H9 (cell line): ENCODE data around the gene WEE2. TPM values are rescaled to one million over a fixed set of nuclear protein-coding genes. Genes with fewer than 3 reads are reported as not detected.

Experiments used
- DNase-seq: peaks from one replicate; pipeline ENCODE4 v3.0.0-alpha.2; 2017
- H2AFZ ChIP-seq: one replicate; pipeline ENCODE4 v1.6.1; 2013; ENCODE audit warnings: mild to moderate bottlenecking, low read length, control low read depth, moderate library complexity
- H2AK5ac ChIP-seq: 2 replicates; pipeline ENCODE4 v1.6.1; 2013; ENCODE audit warnings: low read length, control low read depth, mixed read lengths; ENCODE audit not compliant: insufficient read length
- H2BK120ac ChIP-seq: one replicate; pipeline ENCODE4 v1.6.1; 2013; ENCODE audit warnings: low read depth, mild to moderate bottlenecking, low read length, control low read depth, inconsistent platforms; ENCODE audit not compliant: poor library complexity, severe bottlenecking
- H2BK12ac ChIP-seq: 2 replicates; pipeline ENCODE4 v1.6.1; 2013; ENCODE audit warnings: low read length, control low read depth, mixed read lengths, low read depth; ENCODE audit not compliant: insufficient read length
- H2BK15ac ChIP-seq: 2 replicates; pipeline ENCODE4 v1.6.1; 2013; ENCODE audit warnings: low read depth, low read length, control low read depth
- H2BK20ac ChIP-seq: one replicate; pipeline ENCODE4 v1.6.1; 2013; ENCODE audit warnings: low read depth, mild to moderate bottlenecking, low read length, control low read depth, inconsistent platforms; ENCODE audit not compliant: poor library complexity, severe bottlenecking
- H2BK5ac ChIP-seq: 2 replicates; pipeline ENCODE4 v1.6.1; 2013; ENCODE audit warnings: low read length, control low read depth, mixed read lengths; ENCODE audit not compliant: insufficient read length
- H3K14ac ChIP-seq: 2 replicates; pipeline ENCODE4 v1.6.1; 2013; ENCODE audit warnings: low read length, control low read depth; ENCODE audit not compliant: insufficient read depth
- H3K18ac ChIP-seq: 2 replicates; pipeline ENCODE4 v1.6.1; 2013; ENCODE audit warnings: low read depth, mild to moderate bottlenecking, mixed read lengths, low read length, control low read depth; ENCODE audit not compliant: insufficient read length
- H3K23ac ChIP-seq: 2 replicates; pipeline ENCODE4 v1.6.1; 2013; ENCODE audit warnings: low read length, control low read depth, mixed read lengths, low read depth; ENCODE audit not compliant: insufficient read length
- H3K23me2 ChIP-seq: 2 replicates; pipeline ENCODE4 v1.6.1; 2013; ENCODE audit warnings: low read depth, mild to moderate bottlenecking, mixed read lengths, low read length, control low read depth; ENCODE audit not compliant: insufficient read length, poor library complexity, severe bottlenecking
- H3K27ac ChIP-seq: 2 replicates; pipeline ENCODE4 v1.5.1; 2013; ENCODE audit warnings: low read length, control low read depth, mixed read lengths, low read depth; ENCODE audit not compliant: insufficient read length
- H3K27me3 ChIP-seq: 2 replicates; pipeline ENCODE4 v1.6.1; 2013; ENCODE audit warnings: low read length, control low read depth, inconsistent platforms; ENCODE audit not compliant: insufficient read depth
- H3K4ac ChIP-seq: 2 replicates; pipeline ENCODE4 v1.6.1; 2013; ENCODE audit warnings: low read depth, mild to moderate bottlenecking, control low read depth, inconsistent platforms, low read length, moderate library complexity
- H3K4me1 ChIP-seq: 2 replicates; pipeline ENCODE4 v1.6.1; 2013; ENCODE audit warnings: low read length, control low read depth, inconsistent platforms; ENCODE audit not compliant: insufficient read depth
- H3K4me2 ChIP-seq: 2 replicates; pipeline ENCODE4 v1.6.1; 2013; ENCODE audit warnings: low read length, control low read depth, mixed read lengths; ENCODE audit not compliant: insufficient read length, insufficient read depth
- H3K56ac ChIP-seq: 2 replicates; pipeline ENCODE4 v1.6.1; 2013; ENCODE audit warnings: low read depth, mild to moderate bottlenecking, mixed read lengths, low read length, control low read depth; ENCODE audit not compliant: insufficient read length
- H3K79me1 ChIP-seq: 2 replicates; pipeline ENCODE4 v1.6.1; 2013; ENCODE audit warnings: low read depth, mild to moderate bottlenecking, moderate library complexity, low read length, control low read depth, inconsistent platforms; ENCODE audit not compliant: insufficient read depth, poor library complexity, severe bottlenecking
- H3K79me2 ChIP-seq: 2 replicates; pipeline ENCODE4 v1.6.1; 2013; ENCODE audit warnings: low read length, control low read depth, inconsistent platforms; ENCODE audit not compliant: insufficient read depth
- H3K9ac ChIP-seq: 2 replicates; pipeline ENCODE4 v1.6.1; 2013; ENCODE audit warnings: low read length, control low read depth, mixed read lengths; ENCODE audit not compliant: insufficient read length; ENCODE audit errors: extremely low read depth
- H3K9me3 ChIP-seq: one replicate; pipeline ENCODE4 v1.6.1; 2013; ENCODE audit warnings: low read depth, low read length, inconsistent platforms; ENCODE audit not compliant: control insufficient read depth
- H3T11ph ChIP-seq: one replicate; pipeline ENCODE4 v1.6.1; 2013; ENCODE audit warnings: mild to moderate bottlenecking, low read length, control low read depth, inconsistent platforms
- H4K20me1 ChIP-seq: one replicate; pipeline ENCODE4 v1.6.1; 2013; ENCODE audit not compliant: control insufficient read depth, insufficient read length, insufficient read depth
- H4K5ac ChIP-seq: 2 replicates; pipeline ENCODE4 v1.6.1; 2013; ENCODE audit warnings: low read depth, mild to moderate bottlenecking, mixed read lengths, low read length, control low read depth; ENCODE audit not compliant: insufficient read length
- H4K8ac ChIP-seq: replicated peaks from 2 replicates; pipeline ENCODE4 v1.6.1; 2013; ENCODE audit warnings: low read length, control low read depth, mixed read lengths, low read depth; ENCODE audit not compliant: insufficient read length
- H4K91ac ChIP-seq: 2 replicates; pipeline ENCODE4 v1.6.1; 2013; ENCODE audit warnings: low read depth, mild to moderate bottlenecking, moderate library complexity, mixed read lengths, low read length, control low read depth; ENCODE audit not compliant: insufficient read length
- H3K27ac Mint-ChIP-seq, 3 experiments: 2 replicates in 2 of 3; 3 replicates in 1 of 3; pipeline ENCODE4 v1.8.0; 2020 to 2021; ENCODE audit warnings: mixed read lengths in 3 of 3, mild to moderate bottlenecking in 1 of 3, moderate library complexity in 1 of 3
- H3K27me3 Mint-ChIP-seq: 2 replicates; pipeline ENCODE4 v1.8.0; 2021; ENCODE audit warnings: low read depth, mild to moderate bottlenecking, moderate library complexity, mixed read lengths
- H3K36me3 Mint-ChIP-seq, 3 experiments: 2 replicates in 2 of 3; 3 replicates in 1 of 3; pipeline ENCODE4 v1.8.0; 2020 to 2021; ENCODE audit warnings: low read depth in 3 of 3, mixed read lengths in 3 of 3; ENCODE audit not compliant: insufficient read depth in 1 of 3
- H3K4me1 Mint-ChIP-seq, 2 experiments: 2 replicates each; pipeline ENCODE4 v1.8.0; 2020; ENCODE audit warnings: mixed read lengths in 2 of 2
- H3K4me3 Mint-ChIP-seq, 2 experiments: 2 replicates in 1 of 2; 3 replicates in 1 of 2; pipeline ENCODE4 v1.8.0; 2020 to 2021; ENCODE audit warnings: mild to moderate bottlenecking in 2 of 2, mixed read lengths in 2 of 2, moderate library complexity in 1 of 2
- H3K9me3 Mint-ChIP-seq, 2 experiments: 2 replicates in 1 of 2; 3 replicates in 1 of 2; pipeline ENCODE4 v1.8.0; 2020; ENCODE audit warnings: mild to moderate bottlenecking in 2 of 2, mixed read lengths in 2 of 2, moderate library complexity in 1 of 2
- CTCF ChIP-seq: fragments of 200-600 bp; sonication (generic); conservative IDR thresholded peaks from 3 replicates; pipeline ENCODE4 v1.8.0; 2021; ENCODE audit warnings: antibody characterized with exemption, mild to moderate bottlenecking
- WGBS: extraction: QIAGEN DNeasy Blood & Tissue Kit; methylation state at CpG from one replicate; pipeline ENCODE4 v1.1.7; 2013; ENCODE audit warnings: missing lambda C conversion rate, low lambda C conversion rate, mixed read lengths; ENCODE audit not compliant: insufficient read length; ENCODE audit errors: extremely low coverage; 5-methylcytosine and 5-hydroxymethylcytosine counted together
- total RNA-seq: library from RNA; stranded (reverse); gene quantifications from 2 replicates; pipeline ENCODE4 v1.2.1, GENCODE V29; 2021

Gene WEE2
- total RNA-seq, 1 experiment from 2014 or later, result not detected

GRCh38 chr7:141709749-141710148 lies 1.6 kb downstream of the WEE2 start:
- Histone ChIP-seq H3K23me2 (no peaks in the 10 kb centered on the region), H3K4me1 (peaks cover 8% of the 10 kb centered on the region; the same call in 1 of the 2 replicates), H2BK20ac (no peak overlapping the region), H2BK12ac (no peak overlapping the region), H4K20me1 (no peaks in the 10 kb centered on the region), H3K9ac (no peak overlapping the region), H3K79me2 (no peaks in the 10 kb centered on the region), H3K27ac (no peak overlapping the region), H3K9me3 (no peaks in the 10 kb centered on the region), H3K27me3 (no peaks in the 10 kb centered on the region), H3K23ac (no peak overlapping the region), H3K56ac (no peak overlapping the region), H4K8ac (no peak overlapping the region), H3K79me1 (no peaks in the 10 kb centered on the region), H4K5ac (no peak overlapping the region), H3K4ac (no peak overlapping the region), H2BK15ac (no peak overlapping the region), H3K4me2 (no peak overlapping the region), H2BK5ac (no peak overlapping the region), H3K14ac (no peak overlapping the region), H2BK120ac (no peak overlapping the region), H3T11ph (no peak overlapping the region), H2AK5ac (no peak overlapping the region), H3K18ac (no peak overlapping the region), H4K91ac (no peak overlapping the region), H2AFZ (no peak overlapping the region)
- DNase-seq, result no peak
- Mint-ChIP-seq H3K4me1 (peaks cover 30 to 37% of the 10 kb centered on the region in 2 experiments), H3K27ac (no peak overlapping the region; a peak in 1 of 7 replicates), H3K9me3 (no peaks in the 10 kb centered on the region), H3K4me3 (no peak overlapping the region), H3K36me3 (no peaks in the 10 kb centered on the region), H3K27me3 (peaks cover 7% of the 10 kb centered on the region)
- WGBS, result no CpG with 5 or more reads among the region's 4 CpGs
- TF ChIP-seq CTCF, result no peak
